ENCODE results near the gene SLC12A7. TPM values are rescaled to one million over a fixed set of nuclear protein-coding genes. Genes with fewer than 3 reads are reported as not detected.

The SLC12A7 gene
- polyA plus RNA-seq, 1 donor: 76.6 TPM

DNA sequence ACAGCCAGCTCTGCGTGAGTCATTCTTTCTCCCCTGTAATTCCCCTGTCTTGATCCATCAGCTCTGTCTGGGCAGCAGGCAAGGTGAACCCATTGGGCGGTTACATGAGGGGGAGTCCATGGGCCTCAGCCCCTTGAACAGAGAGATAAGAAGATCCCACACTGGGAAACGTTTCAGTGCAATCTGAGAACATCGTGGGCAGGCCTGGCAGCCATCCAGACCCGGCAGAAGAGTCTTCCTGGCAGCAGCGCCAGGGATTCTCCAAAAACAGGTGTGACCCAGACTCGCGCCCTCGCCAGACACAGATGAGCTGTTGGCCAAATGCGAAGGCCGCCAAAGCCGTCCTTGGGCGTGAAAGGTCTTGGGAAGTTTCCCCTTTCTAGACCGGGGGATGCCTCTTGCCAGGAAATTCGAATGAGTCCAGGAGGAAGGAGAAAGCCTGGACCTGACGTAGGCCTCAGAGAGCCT lies 6.4 kb upstream of the SLC12A7 start:
- peak; percentile 66 to 82 for DNase-seq
- Histone ChIP-seq H3K4me3 (ENCODE audit: low read length) (no peak overlapping the region), H3K36me3 (ENCODE audit: control insufficient read depth, insufficient read depth, low read length) (no peaks in the 10 kb centered on the region), H3K9me3 (ENCODE audit: control insufficient read depth, low read depth, low read length) (peaks cover 3% of the 10 kb centered on the region), H3K27ac (ENCODE audit: low read length) (peak overlapping the region; percentile 45), H3K27me3 (ENCODE audit: control insufficient read depth, insufficient read depth, low read length) (no peaks in the 10 kb centered on the region), H3K4me1 (ENCODE audit: control insufficient read depth, insufficient read depth, low read length) (peaks cover 35% of the 10 kb centered on the region)
- WGBS (ENCODE audit: insufficient coverage, low lambda C conversion rate): no CpG with 5 or more reads among the region's 16 CpGs

GRCh38 chr5:1116977-1117376 lies 5.1 kb upstream of the SLC12A7 start:
- WGBS (ENCODE audit: insufficient coverage, low lambda C conversion rate): no CpG with 5 or more reads among the region's 15 CpGs
- no peaks in the 10 kb centered on the region for H3K36me3 ChIP-seq (ENCODE audit: control insufficient read depth, insufficient read depth, low read length)
- H3K4me3 ChIP-seq (ENCODE audit: low read length): no peak overlapping the region
- H3K4me1 ChIP-seq (ENCODE audit: control insufficient read depth, insufficient read depth, low read length): peaks cover 26% of the 10 kb centered on the region
- H3K27me3 ChIP-seq (ENCODE audit: control insufficient read depth, insufficient read depth, low read length): no peaks in the 10 kb centered on the region
- no peak overlapping the region for H3K27ac ChIP-seq (ENCODE audit: low read length)
- H3K9me3 ChIP-seq (ENCODE audit: control insufficient read depth, low read depth, low read length): no peaks in the 10 kb centered on the region
- no peak for DNase-seq

DNA sequence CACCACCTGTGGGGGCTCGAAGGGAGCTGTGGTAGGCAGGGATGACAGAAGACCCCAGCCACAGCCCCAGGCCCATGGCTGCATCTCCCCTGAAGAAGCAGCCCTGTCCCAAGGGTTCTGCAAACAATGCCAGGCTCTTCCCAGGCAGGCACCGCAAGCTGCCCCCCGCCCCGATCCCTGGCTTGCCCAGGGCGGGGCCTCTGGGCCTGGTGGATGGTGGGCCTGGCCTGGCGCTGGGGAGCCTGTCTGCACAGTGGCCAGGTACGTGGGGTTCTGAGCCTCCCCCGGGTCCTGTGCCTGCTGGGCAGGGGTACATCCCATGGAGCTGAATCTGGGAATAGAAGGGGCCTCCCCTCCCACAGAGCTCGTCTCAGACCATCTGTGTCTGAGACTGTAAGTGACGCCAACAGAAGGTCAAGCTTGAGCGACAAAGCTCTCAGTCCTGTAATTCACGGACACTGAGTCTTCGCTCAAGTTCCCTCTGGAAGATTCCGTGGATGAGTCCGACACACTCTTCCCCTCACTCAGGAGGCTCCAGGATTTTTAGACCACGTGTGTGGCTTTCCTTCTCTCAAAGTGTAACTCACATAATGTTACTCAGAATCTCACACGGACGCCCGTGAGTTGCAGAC lies 4.4 kb upstream of the SLC12A7 start:
- H3K27ac ChIP-seq (ENCODE audit: low read length): no peak overlapping the region
- peaks cover 26% of the 10 kb centered on the region for H3K4me1 ChIP-seq (ENCODE audit: control insufficient read depth, insufficient read depth, low read length)
- H3K36me3 ChIP-seq (ENCODE audit: control insufficient read depth, insufficient read depth, low read length): no peaks in the 10 kb centered on the region
- no CpG with 5 or more reads among the region's 19 CpGs for WGBS (ENCODE audit: insufficient coverage, low lambda C conversion rate)
- DNase-seq: no peak
- H3K4me3 ChIP-seq (ENCODE audit: low read length): no peak overlapping the region
- no peaks in the 10 kb centered on the region for H3K27me3 ChIP-seq (ENCODE audit: control insufficient read depth, insufficient read depth, low read length)
- no peaks in the 10 kb centered on the region for H3K9me3 ChIP-seq (ENCODE audit: control insufficient read depth, low read depth, low read length)

GRCh38 chr5:1115123-1115815 lies 3.4 kb upstream of the SLC12A7 start:
- no CpG with 5 or more reads among the region's 23 CpGs for WGBS (ENCODE audit: insufficient coverage, low lambda C conversion rate)
- no peaks in the 10 kb centered on the region for H3K27me3 ChIP-seq (ENCODE audit: control insufficient read depth, insufficient read depth, low read length)
- no peak for DNase-seq
- no peaks in the 10 kb centered on the region for H3K9me3 ChIP-seq (ENCODE audit: control insufficient read depth, low read depth, low read length)
- peaks cover 31% of the 10 kb centered on the region for H3K4me1 ChIP-seq (ENCODE audit: control insufficient read depth, insufficient read depth, low read length)
- H3K36me3 ChIP-seq (ENCODE audit: control insufficient read depth, insufficient read depth, low read length): no peaks in the 10 kb centered on the region
- no peak overlapping the region for H3K4me3 ChIP-seq (ENCODE audit: low read length)
- no peak overlapping the region for H3K27ac ChIP-seq (ENCODE audit: low read length)

GRCh38 chr5:1113805-1114586 lies 2.1 kb upstream of the SLC12A7 start:
- Histone ChIP-seq H3K4me1 (ENCODE audit: control insufficient read depth, insufficient read depth, low read length) (peaks cover 34% of the 10 kb centered on the region), H3K9me3 (ENCODE audit: control insufficient read depth, low read depth, low read length) (peaks cover 3% of the 10 kb centered on the region), H3K4me3 (ENCODE audit: low read length) (no peak overlapping the region), H3K36me3 (ENCODE audit: control insufficient read depth, insufficient read depth, low read length) (peaks cover 9% of the 10 kb centered on the region), H3K27me3 (ENCODE audit: control insufficient read depth, insufficient read depth, low read length) (no peaks in the 10 kb centered on the region), H3K27ac (ENCODE audit: low read length) (no peak overlapping the region)
- no CpG with 5 or more reads among the region's 19 CpGs for WGBS (ENCODE audit: insufficient coverage, low lambda C conversion rate)
- no peak for DNase-seq

- H3K27me3 ChIP-seq (ENCODE audit: control insufficient read depth, insufficient read depth, low read length): no peaks in the 10 kb centered on the region
- peaks cover 34% of the 10 kb centered on the region for H3K4me1 ChIP-seq (ENCODE audit: control insufficient read depth, insufficient read depth, low read length)
Observed at GRCh38 chr5:1113332-1113690, 1.4 kb upstream of the SLC12A7 start.

GRCh38 chr5:1112596-1113331 lies 901 bp upstream of the SLC12A7 start:
- Histone ChIP-seq H3K27me3 (ENCODE audit: control insufficient read depth, insufficient read depth, low read length) (no peaks in the 10 kb centered on the region), H3K36me3 (ENCODE audit: control insufficient read depth, insufficient read depth, low read length) (peaks cover 10% of the 10 kb centered on the region), H3K4me1 (ENCODE audit: control insufficient read depth, insufficient read depth, low read length) (peaks cover 34% of the 10 kb centered on the region), H3K9me3 (ENCODE audit: control insufficient read depth, low read depth, low read length) (peaks cover 7% of the 10 kb centered on the region), H3K4me3 (ENCODE audit: low read length) (no peak overlapping the region), H3K27ac (ENCODE audit: low read length) (no peak overlapping the region)
- WGBS (ENCODE audit: insufficient coverage, low lambda C conversion rate): 100% methylated on average over 1 of the region's 13 CpGs
- DNase-seq: no peak

More at GRCh38 chr5:1113332-1113690, 1.4 kb upstream of the SLC12A7 start:
- Histone ChIP-seq H3K9me3 (ENCODE audit: control insufficient read depth, low read depth, low read length) (peaks cover 7% of the 10 kb centered on the region), H3K4me3 (ENCODE audit: low read length) (no peak overlapping the region), H3K36me3 (ENCODE audit: control insufficient read depth, insufficient read depth, low read length) (peaks cover 10% of the 10 kb centered on the region), H3K27ac (ENCODE audit: low read length) (no peak overlapping the region)
- no peak for DNase-seq
- no CpG with 5 or more reads among the region's 5 CpGs for WGBS (ENCODE audit: insufficient coverage, low lambda C conversion rate)

DNA sequence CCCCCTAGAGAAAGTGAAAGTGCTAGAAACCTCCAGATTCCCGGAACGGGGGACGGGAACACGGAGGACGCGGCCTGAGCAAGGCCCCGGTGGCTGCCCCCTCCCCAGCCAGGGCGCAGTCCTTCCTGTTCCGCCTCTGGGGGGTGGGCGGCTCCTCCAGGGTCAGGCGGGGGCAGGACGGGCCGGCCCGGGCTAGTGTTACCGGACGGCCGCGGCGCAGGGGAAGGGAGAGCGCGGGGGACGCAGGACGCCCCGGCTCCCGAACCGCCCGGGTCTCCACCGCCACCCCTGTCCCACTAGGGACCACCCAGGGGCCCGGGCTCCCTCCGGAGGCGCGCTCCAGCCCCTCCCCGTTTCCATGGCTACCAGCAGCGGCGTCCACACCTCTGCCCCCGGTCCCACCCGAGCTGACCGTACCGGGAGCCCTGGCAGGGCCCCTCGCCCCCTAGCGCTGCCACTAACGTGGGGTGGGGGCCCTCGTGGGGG lies 579 bp downstream of the SLC12A7 start:
- Histone ChIP-seq H3K4me1 (ENCODE audit: control insufficient read depth, insufficient read depth, low read length) (peaks cover 44% of the 10 kb centered on the region), H3K4me3 (ENCODE audit: low read length) (peak overlapping the region; percentile 74), H3K27ac (ENCODE audit: low read length) (peak overlapping the region; percentile 67), H3K9me3 (ENCODE audit: control insufficient read depth, low read depth, low read length) (peaks cover 7% of the 10 kb centered on the region), H3K27me3 (ENCODE audit: control insufficient read depth, insufficient read depth, low read length) (no peaks in the 10 kb centered on the region), H3K36me3 (ENCODE audit: control insufficient read depth, insufficient read depth, low read length) (peaks cover 10% of the 10 kb centered on the region)
- WGBS (ENCODE audit: insufficient coverage, low lambda C conversion rate): no CpG with 5 or more reads among the region's 43 CpGs
- peak; percentile 27 to 51 for DNase-seq

DNA sequence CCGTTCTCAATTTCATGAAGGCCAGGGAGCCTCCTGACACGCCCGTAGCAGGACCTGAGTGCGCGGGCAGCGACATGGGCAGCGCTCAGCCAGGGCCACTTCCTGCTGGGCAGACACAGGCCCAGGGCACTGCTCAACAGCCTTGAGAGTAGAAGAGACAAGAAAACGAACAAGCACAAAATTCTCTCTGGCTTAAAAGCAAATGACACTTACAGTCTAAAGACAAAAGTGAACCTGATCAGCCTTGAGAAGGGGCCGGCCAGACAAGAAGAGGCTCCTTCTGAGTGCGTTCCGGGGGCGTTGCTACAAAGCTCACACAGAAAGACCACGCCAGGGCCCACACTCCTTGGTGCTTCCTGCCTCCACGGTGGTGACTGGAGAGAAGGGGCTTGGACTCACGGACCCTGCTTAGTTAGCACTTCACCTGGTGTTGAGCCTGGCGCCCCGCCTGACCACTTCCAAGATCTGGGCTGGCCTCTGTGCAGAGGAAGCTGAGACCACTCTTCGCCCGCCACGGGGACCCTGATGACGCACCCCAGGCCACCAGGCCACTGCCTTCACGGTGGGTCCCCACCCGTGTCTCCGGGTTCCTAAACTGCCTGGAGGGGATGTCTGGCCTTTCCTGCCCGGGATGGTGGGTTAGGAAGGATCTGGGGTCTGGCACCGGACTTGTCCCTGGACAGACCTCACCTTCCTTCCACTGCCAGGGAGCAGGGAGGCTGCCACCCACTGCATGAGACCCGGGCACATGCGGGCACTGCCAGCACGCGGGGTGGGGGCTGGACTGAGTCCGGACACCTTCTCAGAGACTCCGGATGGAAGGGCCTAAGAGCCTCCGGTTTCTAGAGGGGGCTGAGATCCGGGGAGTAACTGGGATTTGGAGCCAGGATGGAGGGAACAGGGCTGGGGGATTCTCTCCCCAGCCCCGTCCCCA lies 1.3 kb downstream of the SLC12A7 start:
- Histone ChIP-seq H3K4me3 (ENCODE audit: low read length) (peak overlapping the region; percentile 74), H3K4me1 (ENCODE audit: control insufficient read depth, insufficient read depth, low read length) (peaks cover 49% of the 10 kb centered on the region), H3K36me3 (ENCODE audit: control insufficient read depth, insufficient read depth, low read length) (peaks cover 10% of the 10 kb centered on the region), H3K27me3 (ENCODE audit: control insufficient read depth, insufficient read depth, low read length) (no peaks in the 10 kb centered on the region), H3K27ac (ENCODE audit: low read length) (peak overlapping the region; percentile 67), H3K9me3 (ENCODE audit: control insufficient read depth, low read depth, low read length) (peaks cover 7% of the 10 kb centered on the region)
- DNase-seq: peak in 1 of 2 donors; percentile 48
- no CpG with 5 or more reads among the region's 35 CpGs for WGBS (ENCODE audit: insufficient coverage, low lambda C conversion rate)
